HG03565 (cell line): ENCODE results near the gene ATXN1.
"Not testable (repeated sequence)": the region's sequence is repeated elsewhere in the genome, so short reads cannot be mapped to it uniquely, and the experiment has no call there.

Experiments used
- ATAC-seq: cut with Tn5 transposase; IDR thresholded peaks from one replicate; pipeline ENCODE4 v1.9.1; 2021; ENCODE audit warnings: mild to moderate bottlenecking, moderate library complexity; ENCODE audit not compliant: unreplicated experiment

ATXN1 gene

DNA sequence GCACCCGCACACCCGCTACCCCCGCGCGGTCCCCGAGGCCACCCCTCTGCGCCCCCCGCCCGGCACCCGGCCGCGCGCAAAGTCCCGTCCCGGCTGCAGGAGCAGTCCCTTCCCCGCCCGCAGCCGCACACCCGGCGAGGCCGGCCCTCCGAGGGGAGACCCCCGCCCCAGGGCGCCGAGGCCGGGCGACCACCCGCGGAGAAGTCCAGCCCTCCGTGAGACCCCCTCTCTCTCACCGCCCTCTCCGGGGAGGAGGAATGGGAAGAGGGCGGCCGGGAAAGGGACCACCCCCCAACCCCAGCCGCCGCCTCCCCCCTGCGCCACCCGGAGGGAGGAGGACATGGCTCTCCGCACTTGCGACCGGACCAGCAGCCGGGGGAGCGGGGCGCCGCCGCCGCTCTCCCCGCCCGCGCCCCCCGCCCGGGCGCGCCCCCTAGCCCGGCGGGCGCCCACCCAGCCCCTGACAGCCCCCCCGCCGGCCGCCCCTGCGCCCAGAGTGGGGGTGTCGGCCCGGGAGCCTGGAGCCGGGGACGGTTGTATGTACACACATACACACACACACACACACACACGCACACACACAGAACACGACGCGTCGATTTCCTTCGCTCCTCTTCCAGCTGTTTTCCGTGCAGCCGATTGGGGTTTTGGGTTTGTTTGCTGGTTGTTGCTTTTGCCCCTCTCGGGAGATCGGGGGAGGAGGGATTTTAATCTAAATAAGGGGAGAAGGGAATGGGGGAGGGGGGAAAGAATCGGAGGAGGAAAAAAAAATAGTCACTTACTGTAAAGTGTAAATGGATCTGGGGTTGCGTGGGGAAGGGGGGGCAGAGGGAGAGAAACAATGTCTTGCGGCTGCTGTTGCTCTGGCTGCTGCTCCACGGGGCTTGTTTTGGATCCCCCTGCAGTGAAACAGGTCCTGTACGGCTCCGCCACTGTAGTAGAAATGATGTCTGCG is at the start of gene ATXN1:
TSS of gene ATXN1 (minus strand) at position 945 of the 955 bp plus-strand sequence.
- ATAC-seq, result no peak

DNA sequence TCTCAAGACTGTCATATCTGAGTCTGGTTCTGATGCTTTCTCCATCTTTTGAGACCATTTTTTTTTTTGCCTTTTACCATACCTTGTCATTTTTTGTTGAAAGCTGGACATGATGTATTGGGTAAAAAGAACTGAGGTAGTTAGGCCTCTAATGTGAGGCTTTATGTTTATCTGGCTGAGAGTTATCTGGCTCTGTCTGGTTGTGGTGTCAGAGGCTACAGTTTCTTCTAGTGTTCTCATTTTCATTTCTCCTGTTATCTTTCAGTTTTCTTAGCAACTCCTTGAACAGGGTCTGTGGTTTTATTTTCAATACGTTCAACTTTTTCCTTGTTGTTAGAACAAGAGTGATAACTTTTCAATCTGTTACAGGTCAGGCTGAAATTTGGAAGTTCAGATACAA is 49.2 kb upstream of the ATXN1 start:
- no peak for ATAC-seq

DNA sequence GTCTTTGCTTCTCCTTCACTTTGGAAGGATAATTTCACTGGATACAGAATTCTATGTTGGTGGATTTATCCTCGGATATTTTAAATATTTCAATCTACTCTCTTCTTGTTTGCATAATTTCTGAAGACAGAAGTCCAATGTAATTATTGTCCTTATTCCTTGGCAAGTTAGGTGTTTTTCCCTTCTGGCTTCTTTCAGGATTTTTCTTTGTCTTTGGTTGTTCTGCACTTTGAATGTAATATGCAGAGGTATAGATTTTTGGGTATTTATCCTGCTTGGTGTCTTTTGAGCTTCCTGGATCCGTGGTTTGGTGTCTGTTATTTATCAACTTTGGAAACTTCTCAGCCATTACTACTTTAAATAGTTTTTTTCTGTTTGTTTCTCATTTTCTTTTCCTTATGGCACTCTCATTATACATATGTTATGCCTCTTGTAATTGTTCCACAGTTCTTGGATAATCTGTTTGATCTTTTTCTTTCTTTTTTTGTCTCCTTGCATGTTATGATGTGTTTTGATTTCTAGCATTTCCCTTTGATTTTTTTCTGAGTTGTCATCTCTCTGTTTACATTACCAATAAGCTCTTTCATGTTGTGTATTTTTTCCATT is 48.6 kb upstream of the ATXN1 start:
- ATAC-seq, result no peak

DNA sequence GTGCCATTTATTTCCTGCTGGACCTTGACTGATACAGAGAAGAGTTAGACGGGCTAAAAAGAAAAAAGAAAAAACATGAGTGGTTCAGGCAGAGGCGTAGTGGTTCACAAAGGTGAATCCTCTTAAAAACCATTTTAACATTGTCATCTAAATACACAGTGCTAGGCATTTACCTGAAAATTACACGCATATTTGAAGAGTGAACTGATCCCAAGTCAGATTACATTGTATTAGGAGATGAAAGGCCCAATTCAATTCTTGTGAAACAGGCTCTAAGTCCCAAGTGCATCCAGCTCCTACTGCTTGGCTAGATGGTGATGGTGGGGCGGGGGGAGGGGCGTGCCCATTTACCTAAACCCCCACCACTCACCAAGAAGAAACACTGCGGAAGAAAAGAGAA is 46.7 kb upstream of the ATXN1 start:
- no peak for ATAC-seq

DNA sequence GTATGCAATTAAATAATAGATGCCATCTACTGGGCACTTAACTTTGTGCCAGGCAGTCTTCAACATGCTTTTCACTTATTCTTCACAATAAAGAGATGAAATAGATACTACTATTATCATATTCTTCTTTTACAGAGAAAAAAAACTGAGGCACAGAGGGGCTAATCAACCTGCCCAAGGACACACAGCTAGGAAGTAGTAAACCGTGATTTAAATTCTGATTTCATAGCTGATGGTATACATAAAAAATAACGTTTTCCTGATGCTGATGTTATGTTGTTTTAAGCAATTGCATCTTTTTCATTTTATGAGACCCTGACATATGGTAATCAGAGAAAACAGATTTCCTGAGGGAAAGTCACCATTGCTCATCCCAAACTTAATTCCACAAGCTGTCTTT is 45.1 kb upstream of the ATXN1 start:
- ATAC-seq, result no peak

DNA sequence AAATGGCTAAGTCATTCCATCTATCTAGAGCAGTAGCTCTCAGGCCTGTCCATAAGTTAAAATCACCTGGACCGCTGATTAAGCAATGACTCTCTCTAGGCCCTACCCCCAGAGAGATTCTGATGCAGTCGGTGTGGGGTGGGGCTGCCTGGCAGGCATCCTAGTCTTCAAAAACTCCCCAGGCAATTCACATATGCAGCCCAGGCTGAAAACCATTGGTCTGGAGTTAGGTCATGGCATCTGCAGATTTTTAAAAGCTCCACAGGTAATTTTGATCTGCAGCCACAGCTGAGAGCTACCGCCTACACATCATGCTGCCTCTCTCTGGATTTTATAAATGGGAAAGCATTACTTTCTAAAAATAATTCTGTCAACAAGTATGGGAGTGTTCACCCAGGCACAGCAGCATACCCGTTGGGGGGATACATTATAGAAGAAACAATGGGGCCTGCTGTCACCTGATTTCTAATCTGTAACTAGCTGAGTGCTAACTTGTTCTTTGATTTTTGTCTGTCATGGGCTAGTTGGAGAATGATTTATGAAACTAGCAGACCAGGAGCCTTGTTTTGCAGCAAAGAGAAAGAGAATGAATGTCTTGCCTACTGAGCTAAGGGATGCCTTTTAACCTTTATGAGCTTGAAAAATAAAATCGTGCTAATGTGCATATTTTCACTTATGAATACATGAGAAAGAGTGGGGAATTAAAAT is 44.1 kb upstream of the ATXN1 start:
- no peak for ATAC-seq

DNA sequence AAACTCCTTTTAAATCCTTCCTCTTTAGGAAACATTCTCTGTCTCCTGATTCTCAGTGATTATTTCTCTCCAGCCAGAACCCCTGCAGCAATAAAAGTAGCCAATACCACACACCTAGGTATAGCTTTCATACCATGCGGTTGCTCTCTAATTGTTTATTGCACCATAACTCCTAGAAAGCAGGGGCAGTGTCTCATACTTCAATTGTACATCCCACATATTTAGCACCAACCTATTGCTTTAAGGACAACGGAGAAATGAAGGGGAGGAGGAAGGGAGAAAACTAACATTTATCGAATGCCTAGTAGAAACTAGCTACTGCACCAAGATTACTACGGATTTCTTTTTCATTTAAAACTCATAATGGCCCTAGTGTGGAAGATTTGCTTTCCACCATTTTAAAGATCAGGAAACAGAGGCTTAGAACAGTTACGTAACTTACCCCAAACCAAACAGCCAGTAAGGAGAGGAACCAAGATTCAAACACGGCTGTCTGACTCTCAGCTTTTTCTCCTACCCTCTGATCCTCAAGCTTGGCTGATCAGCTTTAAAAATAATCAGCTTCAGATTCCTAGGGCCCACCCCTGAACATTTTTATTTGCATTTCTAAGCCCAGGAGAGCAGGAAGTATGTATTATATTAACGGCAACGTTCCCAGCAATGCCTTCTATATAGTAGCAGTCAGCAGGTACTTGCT is 43.4 kb upstream of the ATXN1 start:
- no peak for ATAC-seq

DNA sequence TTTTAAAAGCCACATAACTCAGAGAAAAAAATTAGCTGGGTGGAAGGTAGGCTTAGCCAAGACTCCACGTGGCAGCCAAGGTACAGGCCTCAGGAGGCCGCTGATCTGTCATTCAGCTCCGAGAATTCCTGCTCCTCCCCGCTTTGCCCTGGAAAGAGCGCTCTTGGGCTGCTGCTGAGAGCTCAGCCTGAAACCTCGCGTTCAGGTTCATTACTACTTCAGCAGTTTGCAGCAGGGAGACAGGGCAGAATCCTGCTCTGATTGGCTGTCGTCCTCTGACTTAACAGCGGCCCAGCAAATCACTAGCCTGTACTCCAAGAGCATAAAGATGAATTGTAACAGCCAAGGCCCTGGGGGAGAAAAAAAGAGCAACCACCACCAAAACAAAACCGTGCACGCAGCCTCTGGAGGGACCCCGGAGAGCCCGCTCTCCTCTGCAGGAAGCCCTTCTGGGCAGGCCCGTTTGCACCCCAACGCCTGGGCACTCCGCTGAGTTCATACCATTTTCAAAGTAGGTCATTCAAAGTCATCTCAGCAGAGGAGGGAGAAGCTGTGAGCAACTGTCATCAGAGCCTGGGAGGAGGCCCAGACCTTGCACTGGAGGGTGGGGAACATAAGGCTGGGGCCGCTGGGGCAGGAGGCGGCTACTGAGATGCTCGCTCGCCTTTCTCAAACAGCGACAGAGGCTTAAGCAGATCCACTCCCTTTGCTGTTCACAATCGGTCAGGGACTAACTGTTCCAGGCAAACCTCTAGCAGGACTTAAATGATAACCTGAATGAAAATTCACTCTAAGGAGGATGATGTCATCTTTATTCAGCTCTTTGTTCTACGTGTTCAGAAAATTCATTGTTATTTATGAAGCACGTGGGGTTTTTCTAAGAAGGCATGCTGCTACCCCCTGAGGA is 42.3 kb upstream of the ATXN1 start:
- no peak for ATAC-seq

DNA sequence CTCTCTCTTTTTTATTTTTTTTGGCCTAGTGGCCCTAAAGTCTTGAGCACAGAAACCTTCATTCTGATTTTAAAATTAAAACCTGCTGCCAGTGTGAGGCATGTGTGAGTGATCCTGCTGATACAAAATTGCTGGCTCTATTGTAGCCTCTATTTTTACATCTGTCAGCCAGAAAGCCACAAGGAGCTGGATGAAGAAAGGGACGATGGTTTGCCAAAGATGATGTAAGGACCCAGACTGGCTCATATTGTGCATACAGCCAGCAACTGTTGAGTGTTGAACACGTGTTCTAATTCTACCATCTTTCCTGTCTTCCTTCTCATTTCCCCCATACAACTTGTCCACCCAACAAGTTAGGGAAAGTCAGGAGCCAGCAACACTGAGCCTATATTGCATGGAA is 40.8 kb upstream of the ATXN1 start:
- no peak for ATAC-seq

DNA sequence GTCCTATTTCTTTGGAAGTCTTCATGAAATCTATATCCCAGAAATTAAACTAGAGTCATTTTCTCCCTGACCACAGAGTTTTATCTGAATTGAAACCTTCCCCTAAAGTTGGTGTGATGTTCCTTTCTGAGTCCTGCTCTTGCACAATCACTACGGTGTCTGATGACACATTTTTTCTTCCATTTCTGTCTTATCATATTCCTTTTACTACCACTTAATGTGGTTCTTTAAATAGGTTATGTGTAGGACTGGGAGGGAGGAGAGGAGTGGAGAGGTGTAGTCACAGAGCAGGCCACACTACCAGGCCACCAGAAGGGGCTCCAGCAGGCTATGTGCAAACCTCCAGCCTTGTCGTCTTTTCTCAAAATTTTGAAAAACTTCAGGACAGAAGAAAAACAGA is 39.7 kb upstream of the ATXN1 start:
- no peak for ATAC-seq

DNA sequence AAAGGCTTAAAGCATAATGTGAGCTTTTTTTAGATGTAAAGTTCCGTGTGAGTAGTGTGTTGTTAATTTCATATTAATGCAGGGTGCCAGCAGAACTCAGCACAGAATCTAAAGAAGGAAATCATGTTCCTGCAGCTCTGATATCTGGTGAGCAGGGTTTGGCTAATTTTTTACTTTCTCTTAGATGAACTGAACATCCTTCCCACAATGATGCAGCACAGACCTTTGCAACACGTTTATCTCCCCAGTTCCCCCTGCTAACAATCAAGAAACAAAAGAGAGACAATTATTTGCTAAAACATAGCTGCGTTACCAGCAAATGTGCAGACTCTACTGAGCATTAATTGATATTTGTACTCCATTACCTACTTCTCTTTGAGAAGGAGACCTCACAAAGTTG is 39.1 kb upstream of the ATXN1 start:
- ATAC-seq, result no peak

DNA sequence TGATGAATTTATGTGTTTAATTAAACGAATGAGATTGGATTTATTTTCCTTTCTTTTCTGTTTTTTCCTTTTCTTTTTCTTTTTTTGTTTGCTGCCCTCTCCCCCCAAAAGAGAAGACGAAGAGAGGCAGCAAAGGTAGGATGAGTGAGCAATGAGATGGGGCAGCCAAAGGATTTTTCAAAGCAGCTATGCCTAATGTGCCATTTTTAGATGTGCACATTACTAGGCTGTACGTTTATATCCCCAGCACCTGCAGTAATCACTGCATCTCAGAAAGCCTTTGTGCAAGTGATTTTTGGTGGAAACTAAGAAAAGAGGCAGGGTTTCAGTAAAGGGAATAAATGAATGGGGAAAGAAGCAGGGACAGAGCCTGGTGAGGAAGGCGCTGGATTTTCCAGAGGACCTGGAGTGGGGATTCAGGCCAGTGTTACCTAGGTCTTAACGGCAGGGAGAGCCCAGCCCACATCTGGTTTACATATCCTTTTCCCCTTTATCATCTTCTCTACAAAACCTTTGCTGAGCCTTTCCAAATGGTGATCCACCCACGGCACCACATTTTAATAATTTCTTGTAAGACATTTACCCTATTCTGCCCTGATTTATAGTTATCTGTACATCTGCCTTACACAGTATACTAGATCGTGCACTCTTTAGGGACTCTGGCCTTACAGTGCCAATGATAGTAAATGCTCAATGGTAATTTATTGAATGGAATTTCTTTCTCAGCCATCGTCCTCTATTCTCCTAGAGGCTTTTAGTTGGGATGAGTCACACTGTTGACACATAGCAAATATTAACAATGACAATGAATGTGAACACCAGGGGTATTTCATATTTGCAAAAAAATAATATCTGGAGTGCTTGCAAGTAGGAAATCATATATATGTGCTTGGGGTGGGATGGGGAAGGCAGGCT is 38.3 kb upstream of the ATXN1 start:
- no peak for ATAC-seq

DNA sequence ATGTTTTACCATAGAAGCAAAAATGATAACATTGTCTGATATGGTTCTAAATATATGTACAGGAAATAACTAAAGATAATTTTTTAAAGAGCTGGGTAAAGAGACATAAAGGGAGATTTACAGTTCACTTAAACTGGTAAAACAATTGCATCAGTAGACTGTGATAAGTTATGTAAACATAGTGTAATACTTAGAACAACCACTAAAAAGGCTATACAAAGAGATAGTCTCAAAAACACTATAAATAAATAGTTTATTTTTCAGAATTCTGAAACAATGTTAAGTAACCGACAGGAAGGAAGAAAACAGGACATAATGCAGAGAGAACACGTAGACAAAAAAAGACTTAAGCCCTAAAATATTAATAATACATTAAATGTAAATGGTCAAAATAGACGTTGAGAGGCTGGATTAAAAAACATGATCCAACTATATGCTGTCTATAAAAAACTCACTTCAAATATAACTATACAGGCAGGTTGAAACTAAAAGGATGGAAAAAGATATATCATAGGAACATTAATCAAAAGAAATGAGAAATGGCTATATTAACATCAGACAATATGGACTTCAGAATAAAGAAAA is 32.7 kb upstream of the ATXN1 start:
- no peak for ATAC-seq

DNA sequence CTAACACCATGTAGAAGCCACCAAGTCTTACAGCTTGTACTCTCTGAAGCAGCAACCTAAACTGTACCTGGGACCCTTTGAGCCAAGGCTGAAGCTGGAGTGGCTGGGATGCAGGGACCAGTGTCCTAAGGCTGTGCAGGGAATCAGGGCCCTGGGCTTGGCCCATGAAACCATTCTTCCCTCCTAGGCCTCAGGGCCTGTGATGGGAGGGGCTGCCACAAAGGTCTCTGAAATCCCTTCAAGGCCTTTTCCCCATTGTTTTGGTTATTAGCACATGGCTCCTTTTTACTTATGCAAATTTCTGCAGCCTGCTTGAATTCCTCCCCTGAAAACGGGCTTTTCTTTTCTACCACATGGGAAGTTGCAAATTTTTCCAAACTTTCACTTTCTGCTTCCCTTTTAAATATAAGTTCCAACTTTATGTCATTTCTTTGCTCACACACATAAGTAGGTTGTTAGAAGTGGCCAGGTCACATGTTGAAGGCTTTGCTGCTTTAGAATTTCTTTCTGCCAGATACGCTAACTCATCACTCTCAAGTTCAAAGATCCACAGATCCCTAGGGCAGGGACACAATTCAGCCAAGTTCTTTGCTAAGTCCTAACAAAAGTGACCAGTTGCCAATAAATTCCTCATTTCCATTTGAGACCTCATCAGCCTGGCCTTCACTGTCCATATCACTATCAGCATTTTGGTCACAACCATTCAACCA is 28.2 kb upstream of the ATXN1 start:
- no peak for ATAC-seq

DNA sequence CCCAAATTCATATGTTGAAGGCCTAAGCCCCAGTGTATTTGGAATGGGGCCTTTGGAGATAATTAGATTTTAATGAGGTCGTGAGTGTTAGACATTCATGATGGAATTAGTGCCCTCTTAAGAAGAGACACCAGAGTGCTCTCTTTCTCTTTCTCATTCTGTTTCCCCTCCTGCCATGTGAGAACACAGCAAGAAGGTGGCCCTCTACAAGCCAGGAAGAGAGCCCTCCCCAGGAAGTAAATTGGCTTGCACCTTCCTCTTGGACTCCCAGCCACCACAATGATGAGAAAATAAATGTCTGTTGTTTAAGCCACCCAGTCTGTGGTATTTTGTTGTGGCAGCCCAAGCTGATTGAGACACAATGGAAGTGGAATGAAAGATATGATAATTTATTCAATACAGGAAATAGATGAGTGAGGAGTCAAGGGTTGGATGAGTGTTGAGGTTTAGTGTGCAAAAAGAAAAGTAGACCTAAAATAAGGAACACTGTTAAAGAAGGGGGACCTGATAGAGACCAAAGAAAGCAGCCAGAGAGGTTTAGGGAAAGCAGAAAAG is 25.9 kb upstream of the ATXN1 start:
- no peak for ATAC-seq

DNA sequence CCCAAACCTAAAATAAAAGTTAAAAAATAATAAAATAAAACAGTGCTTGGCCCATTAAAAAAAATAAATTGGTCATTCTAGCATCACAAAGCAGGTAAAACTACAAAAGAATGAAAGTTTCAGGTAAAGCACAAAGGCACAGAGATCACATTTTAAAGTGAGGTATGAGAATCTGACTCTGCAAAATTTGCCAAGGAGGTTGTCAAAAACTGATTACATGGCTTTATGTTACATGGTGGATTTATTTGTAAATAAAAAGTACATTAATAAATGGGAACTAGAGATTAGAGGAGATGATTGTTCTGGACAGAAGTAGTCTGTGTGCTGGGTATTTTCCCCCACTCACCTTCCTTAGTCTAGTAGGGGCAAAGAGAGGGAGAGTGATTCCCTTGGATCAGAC is 24.2 kb upstream of the ATXN1 start:
- ATAC-seq, result no peak

DNA sequence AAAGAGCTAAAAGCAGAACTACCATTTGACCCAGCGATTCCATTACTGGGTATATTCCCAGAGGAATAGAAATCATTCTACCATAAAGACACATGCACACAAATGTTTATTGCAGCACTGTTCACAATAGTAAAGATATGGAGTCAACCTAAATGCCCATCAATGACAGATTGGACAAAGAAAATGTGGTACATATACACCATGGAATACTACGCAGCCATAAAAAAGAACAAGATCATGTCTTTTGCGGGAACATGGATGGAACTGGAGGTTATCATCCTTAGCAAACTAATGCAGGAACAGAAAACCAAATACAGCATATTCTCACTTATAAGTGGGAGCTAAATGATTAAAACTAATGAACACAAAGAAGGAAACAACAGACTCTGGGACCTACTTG is 23.7 kb upstream of the ATXN1 start:
- not testable (repeated sequence) for ATAC-seq
